HG02885 (cell line): ENCODE results near the gene KCNJ13.
"Not testable (repeated sequence)": the region's sequence is repeated elsewhere in the genome, so short reads cannot be mapped to it uniquely, and the experiment has no call there.

Experiments
- ATAC-seq: cut with Tn5 transposase; IDR thresholded peaks from one replicate; pipeline ENCODE4 v1.9.1; 2021; ENCODE audit warnings: mild to moderate bottlenecking; ENCODE audit not compliant: unreplicated experiment, poor library complexity

The KCNJ13 gene

GRCh38 chr2:232771870-232772269 is 4.5 kb downstream of the KCNJ13 start:
- ATAC-seq = no peak

GRCh38 chr2:232770207-232770606 is 6.2 kb downstream of the KCNJ13 start:
- ATAC-seq = no peak

- ATAC-seq = no peak
Observed at GRCh38 chr2:232767866-232768265, 8.5 kb downstream of the KCNJ13 start.

- no peak for ATAC-seq
Observed at GRCh38 chr2:232761301-232761907, 15.0 kb downstream of the KCNJ13 start.

- ATAC-seq = no peak
Observed at GRCh38 chr2:232757905-232758304, 18.5 kb downstream of the KCNJ13 start.

GRCh38 chr2:232750135-232750671 is 26.2 kb downstream of the KCNJ13 start:
- ATAC-seq = no peak

- no peak for ATAC-seq
Observed at GRCh38 chr2:232749331-232749730, 27.0 kb downstream of the KCNJ13 start.

GRCh38 chr2:232748038-232748437 is 28.3 kb downstream of the KCNJ13 start:
- ATAC-seq = no peak

GRCh38 chr2:232744963-232745362 is 31.4 kb downstream of the KCNJ13 start:
- no peak for ATAC-seq

- no peak for ATAC-seq
Observed at GRCh38 chr2:232741972-232742371, 34.4 kb downstream of the KCNJ13 start.

- no peak for ATAC-seq
Observed at GRCh38 chr2:232741294-232741693, 35.1 kb downstream of the KCNJ13 start.

- no peak for ATAC-seq
Observed at GRCh38 chr2:232731470-232731869, 44.9 kb downstream of the KCNJ13 start.

GRCh38 chr2:232728785-232729184 is 47.6 kb downstream of the KCNJ13 start:
- no peak for ATAC-seq

- no peak for ATAC-seq
Observed at GRCh38 chr2:232723027-232723426, 53.3 kb downstream of the KCNJ13 start.

GRCh38 chr2:232721882-232722281 is 54.5 kb downstream of the KCNJ13 start:
- no peak for ATAC-seq

GRCh38 chr2:232721261-232721660 is 55.1 kb downstream of the KCNJ13 start:
- ATAC-seq = no peak

- not testable (repeated sequence) for ATAC-seq
Observed at GRCh38 chr2:232720056-232720455, 56.3 kb downstream of the KCNJ13 start.
